Heart right ventricle (tissue), 16 donors: ENCODE results near the gene AKNA. TPM values are rescaled to one million over a fixed set of nuclear protein-coding genes. Genes with fewer than 3 reads are reported as not detected.
A peak's percentile ranks its signal among the peaks of the same experiment; 100 is the strongest.

Experiments
- ATAC-seq, 8 donors: fragments of 200-7000 bp; cut with Tn5 transposase; one replicate each; pipeline ENCODE4 v1.9.1; 2020; ENCODE audit warnings: mild to moderate bottlenecking in 8 of 8, moderate library complexity in 8 of 8, moderate number of reproducible peaks in 1 of 8
- DNase-seq, 2 donors: peaks; one replicate each; pipeline ENCODE4 v3.0.0-alpha.2; 2020
- H3K27ac ChIP-seq, 10 donors: fragments of 200-600 bp; sonication (generic) in 2 of 10; one replicate each; pipeline versions ENCODE4 v1.5.0 to v1.8.0; 2020 to 2022; ENCODE audit warnings: mild to moderate bottlenecking in 3 of 10
- H3K27me3 ChIP-seq, 7 donors: fragments of 200-600 bp; one replicate each; pipeline ENCODE4 v1.8.0; 2021 to 2022; ENCODE audit warnings: mild to moderate bottlenecking in 2 of 7
- H3K36me3 ChIP-seq, 9 donors: fragments of 200-600 bp; sonication (generic) in 1 of 9; one replicate each; pipeline versions ENCODE4 v1.5.0 to v1.8.0; 2020 to 2022; ENCODE audit warnings: mild to moderate bottlenecking in 2 of 9
- H3K4me1 ChIP-seq, 9 donors: fragments of 200-600 bp; sonication (generic) in 1 of 9; one replicate each; pipeline versions ENCODE4 v1.5.0 to v1.8.0; 2020 to 2022; ENCODE audit warnings: mild to moderate bottlenecking in 4 of 9
- H3K4me3 ChIP-seq, 10 donors: fragments of 200-600 bp; sonication (generic) in 2 of 10; one replicate each; pipeline versions ENCODE4 v1.5.0 to v1.8.0; 2020 to 2022; ENCODE audit warnings: mild to moderate bottlenecking in 7 of 10, moderate library complexity in 2 of 10
- H3K9me3 ChIP-seq, 11 donors: fragments of 200-600 bp in 10 of 11; sonication (generic) in 2 of 11; one replicate each; pipeline versions ENCODE4 v1.5.0 to v1.8.0; 2013 to 2022; ENCODE audit warnings: mild to moderate bottlenecking in 2 of 11, control low read depth in 1 of 11, moderate library complexity in 1 of 11
- WGBS, 2 donors: extraction: QIAGEN DNeasy Blood & Tissue Kit; methylation state at CpG; one replicate each; pipeline ENCODE4 v1.1.7; 2013; ENCODE audit warnings: inconsistent platforms in 1 of 2; 5-methylcytosine and 5-hydroxymethylcytosine counted together
- intact Hi-C, 10 donors: fragments of 100-400 bp; cut with DNase I; formaldehyde crosslinking; loops; one replicate each; pipeline versions ENCODE4 v1.11.1 to v1.14.2; 2022
- polyA plus RNA-seq, 2 donors: library from polyadenylated mRNA; stranded (reverse); fragments of 200-250 nt; gene quantifications; one replicate each; pipeline ENCODE4 v1.2.3, GENCODE V29; 2013
- total RNA-seq, 10 donors: library from RNA; stranded (reverse); fragmentation: NEBNext Ultra II Directional in 3 of 10; extraction: Animal tissue kit (Norgen Biotek cat#: 25700) in 3 of 10; gene quantifications; one replicate each; pipeline versions ENCODE4 v1.2.1 to v1.2.4, GENCODE V29; 2021 to 2023
- TF ChIP-seq, protein P1 (sequence below), 9 donors: fragments of 200-600 bp; sonication (generic) in 2 of 9; IDR thresholded peaks; one replicate each; pipeline versions ENCODE4 v1.5.0 to v1.8.0; 2021 to 2022; ENCODE audit warnings: antibody characterized with exemption in 9 of 9, mild to moderate bottlenecking in 5 of 9, moderate library complexity in 1 of 9
- donor health status: Arrhythmogenic right ventricular cardiomyopathy.
- donor health status: ischemic (EF 13 %, LVEDD 7.1; RV severe dilation, severe dysfunction).
- donor health status: healthy with polysubstance abuse.
- donor health status: DM: no; HTN: yes; CAD: no.
- donor health status: DM: no; HTN: no; CAD: no.
- donor health status: ischemic (EF 25% LVEDD 6.9; RV normal size, moderate dysfunction).
- donor health status: ischemic (EF 25% LVEDD 5.7; RV mildly dilated, moderate dysfunction).
- donor health status: healthy.
- donor health status: DM: yes; HTN: yes; CAD: no.
- donor health status: Ischemic cardiomyopathy.
- donor health status: ischemic (EF 35%, LVEDD 5.7; RV mildly dilated, moderate dysfunction).
- donor health status: nonischemic (EF 11% LVEDD 7.7; RV severe dilation, severe dysfunction).
- donor health status: DM: yes; HTN: yes; CAD: no.
- donor health status: PGD.
- donor health status: ischemic (EF 29% LVEDD 5.4; RV normal size, mild dysfunction).
- donor health status: nonischemic (EF 23%, LVEDD 6.1; RV moderate dilation, normal function).

Gene AKNA
- total and polyA plus RNA-seq, 12 donors: 2.7 to 20.5 (median 4.6) TPM

DNA sequence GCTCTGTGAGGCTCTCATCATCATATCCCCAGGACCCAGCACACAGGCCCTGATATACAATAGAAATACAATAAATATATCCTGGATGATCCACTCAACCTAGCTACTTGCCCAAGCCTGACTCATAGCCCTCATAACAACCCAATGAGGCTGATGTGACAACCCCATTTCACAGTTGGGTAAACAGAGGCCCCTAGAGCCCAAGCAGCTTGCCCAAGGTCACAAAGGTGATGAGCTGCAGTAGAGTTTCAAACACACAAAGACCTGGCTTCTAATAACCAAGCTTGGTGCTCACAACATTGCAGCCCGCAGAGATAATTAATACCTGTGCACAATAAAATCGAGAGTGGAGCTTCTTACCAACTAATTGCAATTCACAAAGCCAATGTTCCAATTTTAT, 3.2 kb upstream of the AKNA start:
- peak overlapping the region in 2 of 10 donors; percentile 28 to 96 for H3K27ac ChIP-seq
- ATAC-seq: no peak
- TF ChIP-seq, protein P1, sequence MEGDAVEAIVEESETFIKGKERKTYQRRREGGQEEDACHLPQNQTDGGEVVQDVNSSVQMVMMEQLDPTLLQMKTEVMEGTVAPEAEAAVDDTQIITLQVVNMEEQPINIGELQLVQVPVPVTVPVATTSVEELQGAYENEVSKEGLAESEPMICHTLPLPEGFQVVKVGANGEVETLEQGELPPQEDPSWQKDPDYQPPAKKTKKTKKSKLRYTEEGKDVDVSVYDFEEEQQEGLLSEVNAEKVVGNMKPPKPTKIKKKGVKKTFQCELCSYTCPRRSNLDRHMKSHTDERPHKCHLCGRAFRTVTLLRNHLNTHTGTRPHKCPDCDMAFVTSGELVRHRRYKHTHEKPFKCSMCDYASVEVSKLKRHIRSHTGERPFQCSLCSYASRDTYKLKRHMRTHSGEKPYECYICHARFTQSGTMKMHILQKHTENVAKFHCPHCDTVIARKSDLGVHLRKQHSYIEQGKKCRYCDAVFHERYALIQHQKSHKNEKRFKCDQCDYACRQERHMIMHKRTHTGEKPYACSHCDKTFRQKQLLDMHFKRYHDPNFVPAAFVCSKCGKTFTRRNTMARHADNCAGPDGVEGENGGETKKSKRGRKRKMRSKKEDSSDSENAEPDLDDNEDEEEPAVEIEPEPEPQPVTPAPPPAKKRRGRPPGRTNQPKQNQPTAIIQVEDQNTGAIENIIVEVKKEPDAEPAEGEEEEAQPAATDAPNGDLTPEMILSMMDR (IDR thresholded peaks at IDR 0.05): no peak
- H3K9me3 ChIP-seq: no peaks in the 10 kb centered on the region
- H3K36me3 ChIP-seq: no peaks in the 10 kb centered on the region
- no peak overlapping the region for H3K4me3 ChIP-seq
- intact Hi-C loops: loop anchor here in 1 of 10 donors (10.0 kb wide), 1 partner anchor 194 kb away; the partner anchor contains the start of gene ATP6V1G1
- no peak for DNase-seq
- H3K27me3 ChIP-seq: no peaks in the 10 kb centered on the region
- H3K4me1 ChIP-seq: peaks cover 7 to 80% (median 69%) of the 10 kb centered on the region in 9 donors
- 90 to 92% methylated on average over 2 of the region's 2 CpGs for WGBS, 2 donors

DNA sequence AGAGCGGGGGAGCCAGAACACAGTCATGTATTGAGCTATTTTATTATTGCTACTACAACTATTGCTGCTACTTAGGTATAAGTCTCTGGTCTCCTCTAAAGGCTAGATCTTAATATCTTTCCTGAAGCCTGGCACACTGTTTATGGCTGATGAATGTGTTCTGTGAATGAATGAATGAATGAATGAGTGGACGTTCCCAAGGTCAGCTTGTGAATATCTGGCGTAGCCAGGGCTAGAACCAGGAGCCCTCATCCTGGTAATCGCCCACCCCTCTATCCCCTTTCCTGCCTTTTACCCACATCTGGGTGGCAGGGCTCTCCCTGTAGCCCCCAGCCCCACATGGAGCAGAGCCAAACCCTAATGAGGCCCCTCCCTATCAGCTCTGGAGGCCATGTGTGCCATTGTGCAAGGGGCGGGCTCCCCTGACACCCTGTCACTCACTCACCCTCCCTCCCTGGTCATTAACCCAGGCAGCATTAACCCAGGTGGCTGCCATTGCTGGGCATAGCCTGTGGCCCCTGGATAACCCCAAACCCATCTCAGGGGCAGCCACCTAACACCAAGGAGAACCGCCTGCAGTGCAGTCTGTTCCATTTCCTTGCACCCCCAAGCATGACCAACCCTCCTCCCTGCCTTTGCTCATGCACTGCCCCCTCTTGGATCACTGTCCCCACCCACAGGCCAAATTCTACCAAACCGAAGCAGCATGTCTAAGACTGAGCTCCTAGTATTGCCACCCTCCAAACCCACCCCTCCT, 2.0 kb upstream of the AKNA start:
- Histone ChIP-seq H3K27me3 (no peaks in the 10 kb centered on the region), H3K4me1 (peaks cover 9 to 80% (median 70%) of the 10 kb centered on the region in 9 donors), H3K4me3 (peak overlapping the region in 1 of 10 donors; percentile 68), H3K36me3 (no peaks in the 10 kb centered on the region), H3K27ac (peak overlapping the region in 4 of 10 donors; percentile 7 to 96 (median 34)), H3K9me3 (no peaks in the 10 kb centered on the region)
- no peak for ATAC-seq
- DNase-seq: no peak
- intact Hi-C loops: loop anchor here in 3 of 10 donors (5.0 to 10.0 kb wide), 2 partner anchors 52 to 195 kb away; partner anchors contain the start of gene ATP6V1G1 (in 2 of the 3)
- TF ChIP-seq, protein P1 (IDR thresholded peaks at IDR 0.05): no peak
- WGBS, 2 donors: 84 to 91% methylated on average over 7 of the region's 7 CpGs

DNA sequence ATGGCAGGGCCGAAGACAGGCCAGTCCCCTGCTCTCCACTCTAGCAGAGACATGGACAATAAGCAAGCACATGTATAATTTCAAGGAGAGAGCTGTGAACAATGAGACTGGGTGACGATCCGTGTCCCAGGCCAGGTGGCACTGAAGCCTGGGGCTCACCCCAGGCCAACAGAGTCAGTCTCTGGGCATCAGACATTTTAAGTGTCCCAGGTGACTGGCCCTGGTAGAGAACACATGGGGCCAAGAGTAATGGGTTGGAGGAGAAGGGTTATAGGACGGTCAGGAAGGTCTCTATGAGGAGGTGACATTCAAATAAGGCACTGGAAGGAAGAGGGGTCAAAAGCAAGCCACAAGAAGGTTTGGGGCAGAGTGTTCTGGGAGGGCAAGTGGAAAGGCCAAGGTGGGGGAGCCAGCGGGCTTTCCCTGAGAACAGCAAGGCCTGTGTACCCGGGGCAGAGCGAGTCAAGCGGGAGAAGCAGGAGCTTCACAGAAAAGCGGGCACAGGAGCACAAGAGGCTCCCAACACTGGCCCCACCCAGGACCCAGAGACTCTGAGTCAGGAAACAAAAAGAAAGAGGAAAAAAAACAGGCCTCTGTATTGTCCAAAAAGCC, 1.1 kb upstream of the AKNA start:
- WGBS, 2 donors: 78 to 83% methylated on average over 8 to 9 of the region's 9 CpGs
- Histone ChIP-seq H3K27ac (peak overlapping the region in 8 of 10 donors; percentile 8 to 96 (median 87)), H3K4me3 (peak overlapping the region in 3 of 10 donors; percentile 68 to 71 (median 71)), H3K4me1 (peaks cover 9 to 83% (median 77%) of the 10 kb centered on the region in 9 donors), H3K9me3 (no peaks in the 10 kb centered on the region), H3K36me3 (peaks cover 0 to 6% (median 0%) of the 10 kb centered on the region in 9 donors), H3K27me3 (no peaks in the 10 kb centered on the region)
- TF ChIP-seq, protein P1 (IDR thresholded peaks at IDR 0.05): no peak
- intact Hi-C loops: loop anchor here in 2 of 10 donors (5.0 to 10.0 kb wide), 2 partner anchors 52 to 196 kb away; partner anchors contain the start of gene ATP6V1G1 (in 1 of the 2)
- DNase-seq: no peak
- no peak for ATAC-seq

DNA sequence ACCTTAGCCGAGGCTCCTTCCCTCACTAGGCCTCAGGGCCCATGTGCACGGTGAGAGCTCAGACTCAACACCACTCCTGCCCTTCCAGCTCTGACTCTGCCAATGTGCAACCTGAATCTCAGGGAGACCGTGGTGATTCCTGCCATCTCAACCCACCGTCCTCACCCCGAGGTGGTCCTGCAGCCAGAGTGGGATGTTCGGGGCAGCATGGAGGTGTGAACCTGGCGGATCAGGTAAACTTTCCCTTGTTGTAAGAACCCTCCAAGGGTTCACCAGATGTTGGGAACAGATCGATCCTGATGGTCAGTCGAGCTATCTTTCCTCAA, 538 bp upstream of the AKNA start:
- no peaks in the 10 kb centered on the region for H3K9me3 ChIP-seq
- peak overlapping the region; percentile 73 to 96 (median 87) for H3K27ac ChIP-seq
- peaks cover 0 to 6% (median 0%) of the 10 kb centered on the region in 9 donors for H3K36me3 ChIP-seq
- TF ChIP-seq, protein P1 (IDR thresholded peaks at IDR 0.05): no peak
- H3K27me3 ChIP-seq: no peaks in the 10 kb centered on the region
- 66 to 72% methylated on average over 9 of the region's 9 CpGs for WGBS, 2 donors
- ATAC-seq: no peak
- no peak for DNase-seq
- intact Hi-C loops: loop anchor here in 2 of 10 donors (5.0 to 10.0 kb wide), 2 partner anchors 51 to 196 kb away; partner anchors contain the start of gene ATP6V1G1 (in 1 of the 2)
- peak overlapping the region in 8 of 10 donors; percentile 43 to 71 (median 68) for H3K4me3 ChIP-seq
- peaks cover 14 to 87% (median 82%) of the 10 kb centered on the region in 9 donors for H3K4me1 ChIP-seq
